Nephron progenitor cell (in vitro differentiated cells): Measurements from ENCODE around the gene AIRE.

Source experiments
- DNase-seq: peaks from one replicate; pipeline ENCODE4 v3.0.0; 2021
- H3K27ac Mint-ChIP-seq: 2 replicates; pipeline ENCODE4 v1.8.0; 2021; ENCODE audit warnings: mild to moderate bottlenecking, moderate library complexity, mixed read lengths
- H3K27me3 Mint-ChIP-seq: 2 replicates; pipeline ENCODE4 v1.8.0; 2021; ENCODE audit warnings: mild to moderate bottlenecking, low read depth, mixed read lengths; ENCODE audit not compliant: poor library complexity
- H3K36me3 Mint-ChIP-seq: 2 replicates; pipeline ENCODE4 v1.8.0; 2021; ENCODE audit warnings: low read depth, mixed read lengths
- H3K4me1 Mint-ChIP-seq: 2 replicates; pipeline ENCODE4 v1.8.0; 2021; ENCODE audit warnings: mixed read lengths
- H3K4me3 Mint-ChIP-seq: 2 replicates; pipeline ENCODE4 v1.8.0; 2021; ENCODE audit warnings: mild to moderate bottlenecking, moderate library complexity, mixed read lengths
- H3K9me3 Mint-ChIP-seq: 2 replicates; pipeline ENCODE4 v1.8.0; 2021; ENCODE audit warnings: mild to moderate bottlenecking, moderate library complexity, mixed read lengths
- TF ChIP-seq, protein P1 (sequence below): fragments of 200-600 bp; sonication (generic); IDR thresholded peaks from 2 replicates; pipeline ENCODE4 v1.5.0; 2021; ENCODE audit warnings: antibody characterized with exemption

Gene AIRE

GRCh38 chr21:44330698-44331097 is 45.0 kb downstream of the AIRE start:
- Mint-ChIP-seq H3K36me3 (no peaks in the 10 kb centered on the region), H3K9me3 (no peaks in the 10 kb centered on the region), H3K4me1 (peaks cover 31% of the 10 kb centered on the region), H3K27ac (no peak overlapping the region), H3K4me3 (no peak overlapping the region), H3K27me3 (no peaks in the 10 kb centered on the region)
- no peak for DNase-seq
- TF ChIP-seq, protein P1, sequence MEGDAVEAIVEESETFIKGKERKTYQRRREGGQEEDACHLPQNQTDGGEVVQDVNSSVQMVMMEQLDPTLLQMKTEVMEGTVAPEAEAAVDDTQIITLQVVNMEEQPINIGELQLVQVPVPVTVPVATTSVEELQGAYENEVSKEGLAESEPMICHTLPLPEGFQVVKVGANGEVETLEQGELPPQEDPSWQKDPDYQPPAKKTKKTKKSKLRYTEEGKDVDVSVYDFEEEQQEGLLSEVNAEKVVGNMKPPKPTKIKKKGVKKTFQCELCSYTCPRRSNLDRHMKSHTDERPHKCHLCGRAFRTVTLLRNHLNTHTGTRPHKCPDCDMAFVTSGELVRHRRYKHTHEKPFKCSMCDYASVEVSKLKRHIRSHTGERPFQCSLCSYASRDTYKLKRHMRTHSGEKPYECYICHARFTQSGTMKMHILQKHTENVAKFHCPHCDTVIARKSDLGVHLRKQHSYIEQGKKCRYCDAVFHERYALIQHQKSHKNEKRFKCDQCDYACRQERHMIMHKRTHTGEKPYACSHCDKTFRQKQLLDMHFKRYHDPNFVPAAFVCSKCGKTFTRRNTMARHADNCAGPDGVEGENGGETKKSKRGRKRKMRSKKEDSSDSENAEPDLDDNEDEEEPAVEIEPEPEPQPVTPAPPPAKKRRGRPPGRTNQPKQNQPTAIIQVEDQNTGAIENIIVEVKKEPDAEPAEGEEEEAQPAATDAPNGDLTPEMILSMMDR, result no peak

DNA sequence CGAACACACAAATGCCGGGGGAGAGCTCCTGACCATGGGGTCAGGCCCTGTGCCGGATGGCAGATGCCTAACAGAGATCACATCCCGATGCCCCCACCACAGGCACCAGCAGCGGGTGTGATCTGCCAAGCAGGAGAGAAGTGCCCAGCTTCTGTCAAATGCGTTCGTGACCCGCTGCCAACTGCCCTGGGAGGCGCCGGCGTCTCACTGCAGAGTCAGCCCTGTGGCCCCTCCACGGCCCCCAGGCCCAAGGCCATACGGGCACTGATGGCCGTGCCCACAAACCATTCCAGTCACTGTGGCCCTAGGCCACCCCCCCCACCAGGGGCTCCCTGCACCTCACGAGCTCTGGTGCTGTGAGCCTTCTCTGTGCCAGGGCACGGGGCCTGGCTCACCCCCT is 45.5 kb downstream of the AIRE start:
- no peaks in the 10 kb centered on the region for H3K27me3 Mint-ChIP-seq
- TF ChIP-seq, protein P1, result no peak
- peaks cover 31% of the 10 kb centered on the region for H3K4me1 Mint-ChIP-seq
- no peak for DNase-seq
- H3K9me3 Mint-ChIP-seq, result no peaks in the 10 kb centered on the region
- H3K4me3 Mint-ChIP-seq, result no peak overlapping the region
- H3K27ac Mint-ChIP-seq, result no peak overlapping the region
- no peaks in the 10 kb centered on the region for H3K36me3 Mint-ChIP-seq

DNA sequence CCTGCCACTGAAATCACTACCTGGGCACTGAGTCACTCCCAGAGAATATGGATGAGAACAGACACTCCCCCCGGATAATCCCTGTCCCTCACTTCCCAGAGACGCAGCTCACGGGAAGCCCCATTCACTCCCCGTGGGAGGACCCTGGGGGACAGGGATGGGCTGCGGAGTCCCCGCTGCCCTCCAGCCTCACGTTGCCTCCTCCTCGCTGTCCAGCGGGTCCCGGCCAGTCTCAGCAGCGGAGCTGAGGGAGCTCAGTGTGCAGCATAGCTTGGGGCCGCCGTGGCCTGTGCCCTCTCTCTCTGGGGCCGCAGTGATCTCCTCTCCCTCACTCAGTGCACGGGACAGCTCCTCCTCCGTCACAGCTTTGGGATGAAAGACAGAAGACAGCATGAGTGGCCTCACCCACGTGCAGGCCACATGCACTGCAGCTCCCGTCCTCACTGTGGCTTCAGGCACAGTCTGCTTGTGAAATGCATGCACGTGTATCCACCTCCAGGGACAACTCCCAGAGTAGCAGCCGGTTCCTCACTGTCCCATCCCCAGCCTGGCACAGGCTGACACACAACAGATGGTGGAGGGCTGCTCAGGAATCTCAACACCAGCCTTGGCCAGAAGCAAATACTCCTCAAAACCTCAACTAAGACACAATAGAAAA is 46.1 kb downstream of the AIRE start:
- peak overlapping the region; percentile 93 for H3K27ac Mint-ChIP-seq
- H3K36me3 Mint-ChIP-seq, result no peaks in the 10 kb centered on the region
- no peaks in the 10 kb centered on the region for H3K27me3 Mint-ChIP-seq
- H3K9me3 Mint-ChIP-seq, result no peaks in the 10 kb centered on the region
- peaks cover 32% of the 10 kb centered on the region for H3K4me1 Mint-ChIP-seq
- no peak for DNase-seq
- TF ChIP-seq, protein P1, result no peak
- H3K4me3 Mint-ChIP-seq, result no peak overlapping the region

DNA sequence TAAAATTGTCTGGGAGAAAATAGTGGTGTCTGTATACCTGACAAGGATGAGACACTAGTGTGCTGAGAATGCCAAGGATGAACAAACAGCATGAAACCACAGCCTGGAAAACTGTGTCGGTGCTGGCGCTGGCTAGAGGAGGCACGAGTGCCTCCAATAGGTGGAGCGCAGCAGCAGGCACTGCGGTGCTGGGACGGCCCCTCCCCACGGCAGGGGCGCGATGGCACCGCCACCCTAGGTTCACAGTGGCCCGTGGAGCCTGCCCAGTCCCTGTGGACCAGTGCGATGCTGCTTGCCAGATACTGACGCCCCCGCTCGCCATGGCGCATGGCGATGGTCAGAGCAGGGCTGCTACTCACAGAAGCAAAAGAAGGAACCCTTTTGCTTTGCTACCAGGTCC is 46.7 kb downstream of the AIRE start:
- Mint-ChIP-seq H3K27ac (peak overlapping the region; percentile 93), H3K4me1 (peaks cover 38% of the 10 kb centered on the region), H3K9me3 (no peaks in the 10 kb centered on the region), H3K4me3 (peak overlapping the region; percentile 34), H3K27me3 (no peaks in the 10 kb centered on the region), H3K36me3 (no peaks in the 10 kb centered on the region)
- TF ChIP-seq, protein P1, result no peak
- no peak for DNase-seq

DNA sequence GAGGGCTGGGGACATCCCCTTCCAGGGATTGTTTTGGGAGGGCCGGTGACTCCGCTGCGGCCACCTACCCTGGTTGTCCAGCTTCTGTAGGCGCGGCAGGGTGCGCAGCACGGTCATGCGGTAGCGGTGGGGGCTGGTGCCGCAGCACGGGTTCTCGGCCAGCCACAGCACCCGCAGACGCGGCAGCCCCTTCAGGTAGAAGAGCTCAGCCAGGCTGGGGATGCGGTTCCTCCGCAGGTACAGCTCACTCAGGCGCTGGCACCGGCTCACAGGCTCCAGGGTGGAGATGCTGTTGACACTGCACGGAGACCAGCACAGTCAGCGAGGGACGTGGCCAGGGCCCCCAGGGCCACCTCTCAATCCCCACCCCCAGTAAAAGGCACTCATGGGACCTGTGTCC is 47.3 kb downstream of the AIRE start:
- Mint-ChIP-seq H3K4me1 (peaks cover 44% of the 10 kb centered on the region), H3K9me3 (no peaks in the 10 kb centered on the region), H3K4me3 (no peak overlapping the region), H3K27me3 (no peaks in the 10 kb centered on the region), H3K27ac (no peak overlapping the region), H3K36me3 (no peaks in the 10 kb centered on the region)
- TF ChIP-seq, protein P1, result no peak
- DNase-seq, result no peak
